Esophagus muscularis mucosa (tissue), 4 donors: ENCODE data around the gene SMKR1. TPM values are rescaled to one million over a fixed set of nuclear protein-coding genes. Genes with fewer than 3 reads are reported as not detected.
"Not testable (repeated sequence)": the region's sequence is repeated elsewhere in the genome, so short reads cannot be mapped to it uniquely, and the experiment has no call there.

ENCODE experiments used
- DNase-seq: peaks from one replicate; pipeline ENCODE4 v3.0.0-alpha.2; 2017; ENCODE audit errors: extremely low spot score
- H3K27ac ChIP-seq, 4 donors: fragments of 200-600 bp; sonication (generic); replicated peaks in 1 of 4; 1 replicate in 3 of 4; 2 replicates in 1 of 4; pipeline ENCODE4 v1.5.1; 2016 to 2019; ENCODE audit warnings: mild to moderate bottlenecking in 1 of 4
- H3K27me3 ChIP-seq, 4 donors: fragments of 200-600 bp; sonication (generic); one replicate each; pipeline versions ENCODE4 v1.5.1 to v1.6.0; 2016 to 2019
- H3K36me3 ChIP-seq, 4 donors: fragments of 200-600 bp; sonication (generic); one replicate each; pipeline ENCODE4 v1.5.1; 2016 to 2019
- H3K4me1 ChIP-seq, 4 donors: fragments of 200-600 bp; sonication (generic); one replicate each; pipeline ENCODE4 v1.5.1; 2016 to 2019
- H3K4me3 ChIP-seq, 4 donors: fragments of 200-600 bp; sonication (generic); 1 replicate in 2 of 4; 2 replicates in 2 of 4; pipeline ENCODE4 v1.5.1; 2016 to 2019; ENCODE audit warnings: mild to moderate bottlenecking in 4 of 4, moderate library complexity in 1 of 4
- H3K9me3 ChIP-seq, 4 donors: fragments of 200-600 bp; sonication (generic); 1 replicate in 3 of 4; 2 replicates in 1 of 4; pipeline ENCODE4 v1.5.1; 2016 to 2019
- CTCF ChIP-seq, 3 experiments: fragments of 200-600 bp in 2 of 3; fragments of 450-650 bp in 1 of 3; sonication (generic) in 2 of 3; IDR thresholded peaks; one replicate each; pipeline ENCODE4 v1.5.1; 2017 to 2019; ENCODE audit warnings: antibody characterized with exemption in 3 of 3, mild to moderate bottlenecking in 2 of 3, moderate library complexity in 1 of 3
- EP300 ChIP-seq: sonication (generic); formaldehyde crosslinking; IDR thresholded peaks from one replicate; pipeline ENCODE4 v1.6.1; 2017; ENCODE audit warnings: antibody characterized with exemption
- POLR2A ChIP-seq: fragments of 450-650 bp; IDR thresholded peaks from one replicate; pipeline ENCODE4 v1.6.1; 2017; ENCODE audit warnings: antibody characterized with exemption, moderate library complexity, mild to moderate bottlenecking, low read depth
- POLR2AphosphoS5 ChIP-seq, 2 donors: sonication (generic); formaldehyde crosslinking; IDR thresholded peaks; one replicate each; pipeline ENCODE4 v1.6.1; 2017; ENCODE audit warnings: antibody characterized with exemption in 2 of 2
- WGBS: methylation state at CpG from one replicate; pipeline ENCODE4 v1.1.5; 2018; 5-methylcytosine and 5-hydroxymethylcytosine counted together
- intact Hi-C: fragments of 100-400 bp; cut with DNase I; formaldehyde crosslinking; loops from one replicate; pipeline ENCODE4 v1.15.1; 2023
- total RNA-seq, 4 donors: library from RNA; depleted of rRNA; stranded (reverse); fragments of >200 nt; gene quantifications; one replicate each; pipeline versions ENCODE4 v1.1.0 to v1.2.1, GENCODE V29; 2016

SMKR1 gene
- total RNA-seq, 4 donors from 2014 or later, result 0.33 TPM; not detected in 3

GRCh38 chr7:129529643-129530042 lies 27.3 kb downstream of the SMKR1 start:
- no peaks in the 10 kb centered on the region for H3K9me3 ChIP-seq
- TF ChIP-seq POLR2AphosphoS5 (IDR thresholded peaks at IDR 0.05), result no peak
- TF ChIP-seq POLR2A, result no peak
- no peak for TF ChIP-seq CTCF (IDR thresholded peaks at IDR 0.05)
- no peak for TF ChIP-seq EP300
- H3K27ac ChIP-seq, result no peak overlapping the region
- intact Hi-C loops, result no loop called here
- H3K36me3 ChIP-seq, result no peaks in the 10 kb centered on the region
- no peak overlapping the region for H3K4me3 ChIP-seq
- 73% methylated on average over 3 of the region's 4 CpGs for WGBS
- peaks cover 0 to 14% (median 0%) of the 10 kb centered on the region in 4 donors for H3K4me1 ChIP-seq
- peaks cover 0 to 3% (median 0%) of the 10 kb centered on the region in 4 donors for H3K27me3 ChIP-seq
- DNase-seq, result no peak

DNA sequence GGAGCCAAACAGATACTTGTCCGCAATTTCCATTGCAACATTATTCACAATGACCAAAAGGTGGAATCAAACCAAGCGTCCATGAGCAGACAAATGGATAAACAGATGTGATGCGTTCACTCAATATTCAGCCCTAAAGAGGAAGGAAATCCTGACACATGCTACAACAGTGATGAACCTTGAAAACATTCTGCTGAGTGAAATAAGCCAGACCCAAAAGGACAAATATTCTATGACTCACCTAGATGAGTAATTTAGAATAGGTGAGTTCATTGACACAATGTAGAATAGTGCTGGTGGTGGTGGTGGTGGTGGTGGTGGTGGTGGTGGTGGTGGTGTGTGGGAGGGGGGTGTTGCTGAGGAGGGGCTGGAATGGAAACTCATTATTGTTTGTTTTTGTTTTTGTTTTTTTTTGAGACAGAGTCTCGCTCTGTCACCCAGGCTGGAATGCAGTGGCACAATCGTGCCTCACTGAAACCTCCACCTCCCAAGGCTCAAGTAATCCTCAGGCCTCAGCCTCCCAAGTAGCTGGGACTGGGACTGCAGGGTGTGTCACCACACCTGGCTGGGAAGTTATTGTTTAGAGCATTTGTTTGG lies 28.6 kb downstream of the SMKR1 start:
- H3K27me3 ChIP-seq, result no peaks in the 10 kb centered on the region
- TF ChIP-seq POLR2A (no peak), POLR2AphosphoS5 (IDR thresholded peaks at IDR 0.05) (no peak), EP300 (no peak), CTCF (IDR thresholded peaks at IDR 0.05) (no peak)
- 60% methylated on average over 5 of the region's 5 CpGs for WGBS
- H3K4me1 ChIP-seq, result peaks cover 0 to 14% (median 0%) of the 10 kb centered on the region in 4 donors
- intact Hi-C loops, result no loop called here
- no peak overlapping the region for H3K27ac ChIP-seq
- no peak overlapping the region for H3K4me3 ChIP-seq
- no peak for DNase-seq
- no peaks in the 10 kb centered on the region for H3K36me3 ChIP-seq
- no peaks in the 10 kb centered on the region for H3K9me3 ChIP-seq

- Histone ChIP-seq H3K27ac (no peak overlapping the region), H3K27me3 (no peaks in the 10 kb centered on the region), H3K36me3 (no peaks in the 10 kb centered on the region), H3K9me3 (no peaks in the 10 kb centered on the region), H3K4me3 (no peak overlapping the region), H3K4me1 (peaks cover 0 to 14% (median 0%) of the 10 kb centered on the region in 4 donors)
- TF ChIP-seq POLR2A (no peak), POLR2AphosphoS5 (IDR thresholded peaks at IDR 0.05) (no peak), EP300 (no peak), CTCF (IDR thresholded peaks at IDR 0.05) (no peak)
- 92% methylated on average over 11 of the region's 11 CpGs for WGBS
- intact Hi-C loops, result no loop called here
- no peak for DNase-seq
Measured at GRCh38 chr7:129531721-129532120, 29.4 kb downstream of the SMKR1 start.

DNA sequence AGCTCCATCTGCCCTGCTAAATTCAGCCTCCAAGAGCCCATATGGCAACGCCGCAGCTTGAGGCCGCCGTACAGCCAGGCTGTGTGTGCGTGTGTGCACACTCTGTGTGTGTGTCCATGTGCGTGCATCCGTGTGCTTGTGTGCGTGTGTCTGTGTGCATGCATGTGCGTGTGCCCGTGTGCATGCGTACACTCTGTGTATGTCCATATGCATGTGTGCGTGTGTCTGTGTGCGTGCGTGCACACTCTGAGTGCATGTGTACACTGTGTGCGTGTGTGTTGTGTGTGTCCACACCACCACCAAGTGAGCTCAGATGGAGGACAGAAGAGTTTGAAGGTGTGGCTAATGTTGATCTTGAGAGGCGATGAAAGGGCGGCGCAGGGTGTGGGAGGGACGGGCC lies 30.0 kb downstream of the SMKR1 start:
- H3K4me1 ChIP-seq, result peaks cover 0 to 14% (median 0%) of the 10 kb centered on the region in 4 donors
- H3K36me3 ChIP-seq, result no peaks in the 10 kb centered on the region
- TF ChIP-seq POLR2A, result no peak
- no peak for TF ChIP-seq EP300
- no peak for TF ChIP-seq POLR2AphosphoS5 (IDR thresholded peaks at IDR 0.05)
- no peak for TF ChIP-seq CTCF (IDR thresholded peaks at IDR 0.05)
- DNase-seq, result no peak
- intact Hi-C loops, result no loop called here
- WGBS, result 85% methylated on average over 18 of the region's 19 CpGs
- no peaks in the 10 kb centered on the region for H3K27me3 ChIP-seq
- H3K27ac ChIP-seq, result no peak overlapping the region
- no peaks in the 10 kb centered on the region for H3K9me3 ChIP-seq
- no peak overlapping the region for H3K4me3 ChIP-seq

DNA sequence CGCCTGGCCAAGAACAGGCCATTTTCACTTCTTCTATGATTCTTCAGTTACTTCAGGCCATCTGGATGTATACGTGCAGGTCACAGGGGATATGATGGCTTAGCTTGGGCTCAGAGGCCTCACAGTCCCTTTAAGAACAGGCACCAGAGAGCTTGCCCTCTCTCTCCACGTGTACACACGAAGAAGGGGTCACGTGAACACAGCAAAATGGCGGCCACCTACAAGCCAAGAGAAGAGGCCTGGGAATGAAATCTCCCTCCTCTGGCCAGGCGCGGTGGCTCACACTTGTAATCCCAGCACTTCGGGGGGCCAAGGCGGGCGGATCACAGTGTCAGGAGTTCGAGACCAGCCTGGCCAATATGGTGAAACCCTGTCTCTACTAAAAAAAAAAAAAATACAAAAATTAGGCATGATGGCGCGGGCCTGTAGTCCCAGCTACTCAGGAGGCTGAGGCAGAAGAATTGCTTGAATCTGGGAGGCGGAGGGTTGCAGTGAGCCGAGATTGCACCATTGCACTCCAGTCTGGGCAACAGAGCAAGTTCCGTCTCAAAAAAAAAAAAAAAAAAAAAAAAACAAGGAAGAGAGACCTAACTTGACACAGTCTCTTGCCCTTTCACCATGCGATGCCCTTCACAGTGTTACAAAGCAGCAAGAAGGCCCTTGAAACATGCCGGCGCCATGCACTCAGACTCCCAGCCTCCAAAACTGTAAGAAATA lies 32.4 kb downstream of the SMKR1 start:
- peaks cover 0 to 11% (median 0%) of the 10 kb centered on the region in 4 donors for H3K4me1 ChIP-seq
- DNase-seq, H3K36me3 ChIP-seq, H3K4me3 ChIP-seq, H3K9me3 ChIP-seq, H3K27me3 ChIP-seq, H3K27ac ChIP-seq, intact Hi-C loops: not testable (repeated sequence)
- WGBS, result 86% methylated on average over 20 of the region's 20 CpGs
